Measurements from ENCODE around the gene TTLL5. TPM values are rescaled to one million over a fixed set of nuclear protein-coding genes. Genes with fewer than 3 reads are reported as not detected.

The TTLL5 gene
- total RNA-seq, 2 donors from 2014 or later = 32.1 to 83.3 TPM

- no peak for ATAC-seq
- DNase-seq (ENCODE audit: low spot score) = no peak
- H3K4me3 Mint-ChIP-seq = no peak overlapping the region
- no peaks in the 10 kb centered on the region for H3K27me3 Mint-ChIP-seq
- H3K36me3 Mint-ChIP-seq = peaks cover 11% of the 10 kb centered on the region
- no peak overlapping the region for H3K27ac Mint-ChIP-seq
- no peaks in the 10 kb centered on the region for H3K9me3 Mint-ChIP-seq
- H3K4me1 Mint-ChIP-seq (ENCODE audit: low read depth in 2 of 2) = no peaks in the 10 kb centered on the region
These were observed 39.2 kb downstream of the TTLL5 start for GRCh38 chr14:75700295-75700694.

GRCh38 chr14:75702122-75702521, 41.1 kb downstream of the TTLL5 start:
- Mint-ChIP-seq H3K36me3 (peaks cover 11% of the 10 kb centered on the region), H3K27me3 (no peaks in the 10 kb centered on the region), H3K9me3 (no peaks in the 10 kb centered on the region), H3K4me3 (no peak overlapping the region), H3K4me1 (ENCODE audit: low read depth in 2 of 2) (no peaks in the 10 kb centered on the region), H3K27ac (no peak overlapping the region)
- ATAC-seq (no peak), DNase-seq (ENCODE audit: low spot score) (no peak)

- Mint-ChIP-seq H3K9me3 (no peaks in the 10 kb centered on the region), H3K4me3 (no peak overlapping the region), H3K27ac (no peak overlapping the region), H3K27me3 (no peaks in the 10 kb centered on the region), H3K36me3 (peaks cover 11% of the 10 kb centered on the region), H3K4me1 (ENCODE audit: low read depth in 2 of 2) (no peaks in the 10 kb centered on the region)
- DNase-seq (ENCODE audit: low spot score) (no peak), ATAC-seq (no peak)
These were observed 41.7 kb downstream of the TTLL5 start for GRCh38 chr14:75702616-75703261.

- ATAC-seq = no peak
- Mint-ChIP-seq H3K36me3 (peaks cover 11% of the 10 kb centered on the region), H3K27me3 (no peaks in the 10 kb centered on the region), H3K4me3 (no peak overlapping the region), H3K9me3 (no peaks in the 10 kb centered on the region), H3K4me1 (ENCODE audit: low read depth in 2 of 2) (no peaks in the 10 kb centered on the region), H3K27ac (no peak overlapping the region)
- DNase-seq (ENCODE audit: low spot score) = no peak
These were observed 42.4 kb downstream of the TTLL5 start for GRCh38 chr14:75703467-75703866.

GRCh38 chr14:75705014-75705413, 44.0 kb downstream of the TTLL5 start:
- no peaks in the 10 kb centered on the region for H3K9me3 Mint-ChIP-seq
- H3K27me3 Mint-ChIP-seq = no peaks in the 10 kb centered on the region
- DNase-seq (ENCODE audit: low spot score) (no peak), ATAC-seq (no peak)
- no peak overlapping the region for H3K27ac Mint-ChIP-seq
- H3K36me3 Mint-ChIP-seq = peaks cover 4% of the 10 kb centered on the region
- H3K4me3 Mint-ChIP-seq = no peak overlapping the region
- H3K4me1 Mint-ChIP-seq (ENCODE audit: low read depth in 2 of 2) = no peaks in the 10 kb centered on the region

GRCh38 chr14:75709207-75709812, 48.3 kb downstream of the TTLL5 start:
- Mint-ChIP-seq H3K36me3 (peaks cover 4% of the 10 kb centered on the region), H3K9me3 (no peaks in the 10 kb centered on the region), H3K4me1 (ENCODE audit: low read depth in 2 of 2) (no peaks in the 10 kb centered on the region), H3K27ac (no peak overlapping the region), H3K4me3 (no peak overlapping the region), H3K27me3 (no peaks in the 10 kb centered on the region)
- peak in 1 of 2 donors; percentile 54 for ATAC-seq
- DNase-seq (ENCODE audit: low spot score) = peak; percentile 62

GRCh38 chr14:75711105-75711795, 50.2 kb downstream of the TTLL5 start:
- H3K27me3 Mint-ChIP-seq = no peaks in the 10 kb centered on the region
- no peaks in the 10 kb centered on the region for H3K36me3 Mint-ChIP-seq
- H3K27ac Mint-ChIP-seq = no peak overlapping the region
- no peak overlapping the region for H3K4me3 Mint-ChIP-seq
- no peak for ATAC-seq
- H3K9me3 Mint-ChIP-seq = no peaks in the 10 kb centered on the region
- DNase-seq (ENCODE audit: low spot score) = no peak
- no peaks in the 10 kb centered on the region for H3K4me1 Mint-ChIP-seq (ENCODE audit: low read depth in 2 of 2)

GRCh38 chr14:75711796-75712211, 50.8 kb downstream of the TTLL5 start:
- Mint-ChIP-seq H3K36me3 (no peaks in the 10 kb centered on the region), H3K27ac (no peak overlapping the region), H3K27me3 (no peaks in the 10 kb centered on the region), H3K9me3 (no peaks in the 10 kb centered on the region), H3K4me1 (ENCODE audit: low read depth in 2 of 2) (no peaks in the 10 kb centered on the region), H3K4me3 (no peak overlapping the region)
- ATAC-seq (peak in 1 of 2 donors; percentile 79), DNase-seq (ENCODE audit: low spot score) (no peak)

- no peak for DNase-seq (ENCODE audit: low spot score)
- ATAC-seq = no peak
- Mint-ChIP-seq H3K27me3 (no peaks in the 10 kb centered on the region), H3K4me3 (no peak overlapping the region), H3K36me3 (no peaks in the 10 kb centered on the region), H3K27ac (no peak overlapping the region), H3K9me3 (no peaks in the 10 kb centered on the region), H3K4me1 (ENCODE audit: low read depth in 2 of 2) (no peaks in the 10 kb centered on the region)
These were observed 53.9 kb downstream of the TTLL5 start for GRCh38 chr14:75714991-75715390.

GRCh38 chr14:75715926-75716780, 55.1 kb downstream of the TTLL5 start:
- no peak for DNase-seq (ENCODE audit: low spot score)
- H3K4me3 Mint-ChIP-seq = no peak overlapping the region
- H3K4me1 Mint-ChIP-seq (ENCODE audit: low read depth in 2 of 2) = no peaks in the 10 kb centered on the region
- no peaks in the 10 kb centered on the region for H3K36me3 Mint-ChIP-seq
- no peak overlapping the region for H3K27ac Mint-ChIP-seq
- no peaks in the 10 kb centered on the region for H3K27me3 Mint-ChIP-seq
- no peak for ATAC-seq
- no peaks in the 10 kb centered on the region for H3K9me3 Mint-ChIP-seq

GRCh38 chr14:75717729-75718128, 56.7 kb downstream of the TTLL5 start:
- DNase-seq (ENCODE audit: low spot score) (no peak), ATAC-seq (no peak)

GRCh38 chr14:75718199-75718598, 57.2 kb downstream of the TTLL5 start:
- Mint-ChIP-seq H3K9me3 (no peaks in the 10 kb centered on the region), H3K4me1 (ENCODE audit: low read depth in 2 of 2) (no peaks in the 10 kb centered on the region), H3K27ac (no peak overlapping the region), H3K27me3 (no peaks in the 10 kb centered on the region), H3K4me3 (no peak overlapping the region), H3K36me3 (peaks cover 6% of the 10 kb centered on the region)
- ATAC-seq = no peak
- no peak for DNase-seq (ENCODE audit: low spot score)

More at GRCh38 chr14:75717729-75718128, 56.7 kb downstream of the TTLL5 start:
- no peak overlapping the region for H3K4me3 Mint-ChIP-seq
- peaks cover 3% of the 10 kb centered on the region for H3K36me3 Mint-ChIP-seq
- H3K27me3 Mint-ChIP-seq = no peaks in the 10 kb centered on the region
- no peak overlapping the region for H3K27ac Mint-ChIP-seq
- no peaks in the 10 kb centered on the region for H3K9me3 Mint-ChIP-seq
- no peaks in the 10 kb centered on the region for H3K4me1 Mint-ChIP-seq (ENCODE audit: low read depth in 2 of 2)

GRCh38 chr14:75720116-75720515, 59.1 kb downstream of the TTLL5 start:
- Mint-ChIP-seq H3K27ac (no peak overlapping the region), H3K4me1 (ENCODE audit: low read depth in 2 of 2) (peaks cover 2 to 5% of the 10 kb centered on the region in 2 donors), H3K36me3 (peaks cover 12% of the 10 kb centered on the region), H3K4me3 (no peak overlapping the region), H3K27me3 (no peaks in the 10 kb centered on the region), H3K9me3 (no peaks in the 10 kb centered on the region)
- DNase-seq (ENCODE audit: low spot score) (no peak), ATAC-seq (no peak)

Data from natural killer cell treated with Interleukin-12 subunit alpha and Interleukin-12 subunit beta and Interleukin-15 and Interleukin-18, amount 100 ng/mL, for 72 hours (primary cell).